HG02973 (cell line): Measurements from ENCODE around the gene PRPF31.
"Not testable (repeated sequence)": the region's sequence is repeated elsewhere in the genome, so short reads cannot be mapped to it uniquely, and the experiment has no call there.

ENCODE experiments used
- ATAC-seq: cut with Tn5 transposase; IDR thresholded peaks from one replicate; pipeline ENCODE4 v1.9.1; 2021; ENCODE audit warnings: moderate library complexity; ENCODE audit not compliant: unreplicated experiment

The PRPF31 gene

DNA sequence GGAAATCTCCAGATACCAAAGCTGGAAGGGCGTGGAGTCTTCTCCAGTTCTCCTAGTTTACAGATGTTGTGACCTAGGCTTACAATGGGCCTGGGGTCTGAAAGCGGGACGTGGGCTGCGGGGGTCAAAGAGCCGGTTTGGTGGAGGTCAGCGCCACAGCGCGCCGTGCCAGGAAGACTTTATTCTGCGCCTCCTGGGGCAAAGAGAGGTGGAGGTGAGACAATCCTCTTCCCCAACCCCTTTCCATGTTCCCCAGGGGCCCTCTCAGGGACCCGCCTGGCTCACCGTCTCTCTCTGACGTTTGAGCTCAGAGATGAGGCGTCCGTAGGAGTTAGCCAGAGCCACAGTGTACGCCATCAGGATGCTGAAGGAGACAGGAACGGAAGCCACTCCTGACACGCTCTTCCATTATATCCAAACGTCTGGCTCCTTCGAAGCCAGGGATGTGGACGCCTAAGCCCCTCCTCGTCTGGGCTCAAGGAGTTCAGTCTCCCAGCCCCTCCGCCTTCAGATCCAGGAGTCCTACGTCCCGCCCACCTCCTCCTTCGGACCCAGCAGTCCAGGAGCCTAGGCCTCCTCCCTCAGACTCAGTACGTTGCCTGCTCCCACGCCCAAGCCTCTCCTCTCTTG is 44.7 kb downstream of the PRPF31 start:
- ATAC-seq = no peak

DNA sequence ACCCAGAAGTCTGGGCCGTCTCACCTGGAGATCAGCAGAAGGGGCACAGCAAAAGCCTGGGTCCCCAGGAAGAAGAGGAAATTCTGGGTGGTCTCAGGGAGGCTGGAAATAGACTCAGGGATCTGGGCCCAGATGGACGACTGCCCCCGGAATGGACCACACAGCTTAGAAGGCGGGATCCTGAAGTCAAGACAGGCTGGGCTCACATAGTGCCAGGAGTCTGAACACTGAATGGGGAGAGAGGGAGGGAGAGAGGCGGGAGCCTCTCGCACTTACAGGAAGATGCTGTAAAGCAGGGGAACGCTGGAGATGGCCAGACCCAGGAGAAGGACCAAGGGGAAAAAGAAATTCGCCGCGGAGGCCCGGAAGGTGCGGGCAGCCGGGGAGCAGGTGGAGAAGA is 45.3 kb downstream of the PRPF31 start:
- ATAC-seq = no peak

DNA sequence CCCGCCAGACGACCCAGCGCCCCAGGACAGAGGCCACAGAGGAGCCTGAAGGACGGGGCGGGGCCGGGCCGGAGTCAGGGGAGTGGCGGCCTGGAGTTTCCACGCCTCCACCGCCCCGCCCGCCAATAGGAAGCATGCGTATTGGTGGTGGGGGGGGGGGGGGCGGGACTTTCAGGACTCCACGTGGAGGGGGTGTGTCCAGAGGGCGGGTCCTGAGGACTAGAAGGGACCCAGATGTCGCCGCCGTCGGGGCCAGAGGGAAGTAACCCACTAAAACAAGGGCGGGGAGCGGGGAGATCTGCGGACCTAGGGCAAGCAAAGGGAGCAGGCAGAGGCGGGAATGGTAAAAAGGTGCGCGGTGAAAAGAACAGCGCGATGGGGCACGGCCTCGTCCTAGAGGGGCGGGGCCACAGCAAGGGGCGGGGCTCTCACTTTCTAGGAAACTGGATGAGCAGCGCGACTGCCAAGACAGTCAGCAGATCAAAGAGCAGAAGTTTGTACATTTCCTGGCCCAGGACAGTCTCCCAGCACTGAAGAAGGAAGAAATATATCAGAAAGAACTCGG is 46.8 kb downstream of the PRPF31 start:
- ATAC-seq = no peak

DNA sequence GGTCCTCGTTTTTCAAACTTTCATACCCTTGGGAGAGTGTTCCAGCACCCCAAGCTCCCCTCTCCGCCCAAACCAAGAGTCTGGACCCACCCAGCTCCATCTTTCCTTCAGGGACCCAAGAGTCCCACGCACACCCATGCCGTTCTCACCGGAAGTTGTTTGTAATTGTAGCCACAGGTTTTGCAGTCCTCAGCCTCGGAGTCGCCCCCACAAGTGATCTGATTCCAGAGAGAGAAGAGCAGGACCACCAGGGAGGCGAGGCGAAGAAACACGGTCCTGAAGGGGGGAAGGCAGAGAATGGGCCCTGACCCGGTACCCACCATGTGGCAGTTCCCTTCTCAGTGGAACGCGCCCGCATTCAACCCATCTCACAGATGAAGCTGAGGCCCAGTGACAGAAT is 47.3 kb downstream of the PRPF31 start:
- no peak for ATAC-seq

DNA sequence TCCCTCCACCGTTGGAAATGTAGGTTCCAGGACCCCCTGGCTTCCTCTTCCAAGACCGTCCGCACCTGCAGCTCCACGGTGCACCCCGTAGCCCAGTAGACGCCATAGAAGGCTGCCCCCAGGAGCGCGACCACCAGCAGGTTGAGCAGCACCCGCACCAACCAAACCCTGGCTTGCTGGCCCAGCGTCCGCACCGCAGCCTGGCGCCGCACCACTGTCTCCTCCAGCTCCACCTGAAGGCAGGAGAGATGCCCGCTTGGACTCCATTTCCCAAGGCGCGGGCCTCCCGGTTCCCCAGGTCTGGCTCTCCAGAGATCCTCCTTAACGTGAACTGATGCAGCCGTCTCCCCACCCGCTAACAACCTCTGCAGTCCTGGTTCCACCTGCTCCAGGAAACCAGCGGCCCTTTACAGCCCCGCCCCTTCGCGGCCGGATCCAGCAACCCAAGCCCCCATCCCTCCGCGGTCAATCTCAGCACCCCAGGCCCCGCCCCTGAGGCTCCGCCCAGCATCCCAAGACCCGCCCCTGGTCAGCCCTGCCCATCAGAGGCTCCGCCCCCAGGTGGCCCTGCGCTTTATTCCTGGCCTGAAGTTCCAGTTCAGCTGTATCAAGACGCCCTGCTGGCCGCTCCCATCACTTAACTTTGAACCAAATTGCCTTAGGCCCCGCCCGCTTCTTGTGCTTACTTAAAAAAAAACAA is 49.0 kb downstream of the PRPF31 start:
- no peak for ATAC-seq

DNA sequence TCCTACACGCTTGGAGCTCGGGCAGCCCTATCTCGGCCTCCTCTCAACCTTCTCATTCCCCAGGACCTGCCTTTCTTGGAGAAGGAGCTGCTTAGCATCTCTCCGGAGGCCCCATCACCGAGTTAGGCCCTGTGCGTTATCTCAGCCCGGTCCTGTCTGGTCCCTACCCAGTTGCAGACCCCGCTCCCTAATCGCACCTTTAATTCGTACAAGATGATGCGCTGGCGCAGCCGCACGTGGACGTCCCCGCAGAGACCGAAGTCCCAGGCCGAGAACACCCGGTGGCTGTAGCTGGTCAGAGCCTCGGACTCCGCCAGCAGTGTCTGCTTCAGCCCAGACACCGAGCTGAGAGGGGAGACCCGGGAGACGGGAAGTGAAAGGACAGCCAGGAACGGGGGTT is 49.7 kb downstream of the PRPF31 start:
- no peak for ATAC-seq

DNA sequence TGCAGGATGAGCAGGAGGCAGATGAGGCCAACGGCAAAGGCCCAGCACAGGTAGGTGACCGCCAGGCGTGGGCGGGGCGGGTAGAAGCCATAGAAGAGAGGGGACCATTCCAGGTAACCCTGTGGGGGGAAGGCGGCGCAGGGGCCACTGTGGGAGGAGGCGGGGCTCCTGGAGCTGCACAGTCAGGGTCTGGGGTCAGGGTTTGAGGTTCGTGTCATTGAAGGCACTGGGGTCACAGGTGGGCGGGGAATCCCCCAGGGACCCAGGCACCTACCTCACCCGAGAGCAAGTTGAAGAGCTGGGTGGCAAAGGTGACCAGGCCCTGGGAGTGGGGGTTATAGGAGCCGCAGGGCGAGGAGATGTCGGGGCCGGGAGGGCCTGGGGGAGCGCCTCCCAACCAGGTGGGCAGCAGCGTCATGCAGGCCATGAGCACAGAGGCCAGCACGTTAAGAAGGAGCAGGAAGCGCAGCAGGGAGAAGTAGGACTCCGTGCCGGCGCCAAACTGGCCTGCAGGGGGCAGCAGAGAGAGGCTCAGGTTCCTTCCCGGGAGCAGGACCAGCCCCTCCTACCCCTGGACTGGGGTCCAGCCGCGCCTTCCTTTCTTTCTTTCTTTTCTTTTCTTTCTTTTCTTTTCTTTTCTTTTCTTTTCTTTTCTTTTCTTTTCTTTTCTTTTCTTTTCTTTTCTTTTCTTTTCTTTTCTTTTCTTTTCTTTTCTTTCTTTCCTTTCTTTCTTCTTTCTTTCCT is 52.8 kb downstream of the PRPF31 start:
- no peak for ATAC-seq

DNA sequence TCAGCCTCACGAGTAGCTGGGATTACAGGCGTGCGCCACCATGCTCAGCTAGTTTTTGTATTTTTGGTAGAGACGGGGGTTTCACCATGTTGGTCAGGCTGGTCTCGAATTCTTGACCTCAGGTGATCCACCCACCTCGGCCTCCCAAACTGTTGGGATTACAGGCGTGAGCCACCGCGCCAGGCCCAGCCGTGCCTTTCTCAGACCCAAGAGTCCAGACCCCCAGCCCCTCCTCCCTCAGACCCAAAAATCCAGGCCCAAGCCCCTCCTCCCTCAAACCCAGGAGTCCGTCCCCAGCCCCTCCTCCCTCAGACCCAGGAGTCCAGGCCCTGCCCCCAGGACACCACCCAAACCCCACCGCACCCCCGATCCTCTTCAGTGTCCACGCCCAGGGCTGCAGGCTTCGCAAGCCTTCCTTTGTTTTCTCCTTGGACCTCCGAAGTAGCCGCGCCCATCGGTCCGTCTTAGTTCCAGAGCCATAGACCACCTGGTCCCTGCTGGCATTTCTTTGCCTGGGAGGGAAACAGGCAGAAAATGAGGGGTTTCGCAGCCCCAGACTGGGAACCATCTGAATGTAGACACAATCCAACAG is 53.7 kb downstream of the PRPF31 start:
- ATAC-seq = no peak

DNA sequence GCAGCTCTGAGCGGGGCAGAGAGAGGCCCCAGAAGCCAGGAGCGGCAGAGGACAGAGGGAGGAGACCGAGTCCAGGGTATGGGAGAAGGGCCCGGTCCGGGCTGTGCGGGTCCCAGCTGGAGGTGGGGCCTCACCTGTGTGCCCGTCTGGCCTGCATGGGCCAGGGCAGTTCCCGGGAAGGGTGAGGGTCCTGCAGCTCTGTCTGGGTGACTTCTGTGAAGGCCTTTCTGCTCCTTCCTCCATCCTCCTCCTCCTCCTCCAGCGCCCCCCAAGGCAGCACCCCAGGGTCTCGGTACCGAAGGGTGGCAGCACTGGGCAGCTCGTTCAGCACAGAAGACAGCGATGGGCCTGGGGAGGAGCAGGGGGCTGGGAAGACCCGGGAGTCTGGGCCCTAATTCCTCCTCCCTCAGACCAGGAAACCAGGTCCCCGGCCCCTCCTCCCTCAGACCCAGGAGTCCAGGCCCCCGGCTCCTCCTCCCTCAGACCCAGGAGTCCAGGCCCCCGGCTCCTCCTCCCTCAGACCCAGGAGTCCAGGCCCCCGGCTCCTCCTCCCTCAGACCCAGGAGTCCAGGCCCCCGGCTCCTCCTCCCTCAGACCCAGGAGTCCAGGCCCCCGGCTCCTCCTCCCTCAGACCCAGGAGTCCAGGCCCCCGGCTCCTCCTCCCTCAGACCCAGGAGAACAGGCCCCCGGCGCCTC is 56.3 kb downstream of the PRPF31 start:
- not testable (repeated sequence) for ATAC-seq

DNA sequence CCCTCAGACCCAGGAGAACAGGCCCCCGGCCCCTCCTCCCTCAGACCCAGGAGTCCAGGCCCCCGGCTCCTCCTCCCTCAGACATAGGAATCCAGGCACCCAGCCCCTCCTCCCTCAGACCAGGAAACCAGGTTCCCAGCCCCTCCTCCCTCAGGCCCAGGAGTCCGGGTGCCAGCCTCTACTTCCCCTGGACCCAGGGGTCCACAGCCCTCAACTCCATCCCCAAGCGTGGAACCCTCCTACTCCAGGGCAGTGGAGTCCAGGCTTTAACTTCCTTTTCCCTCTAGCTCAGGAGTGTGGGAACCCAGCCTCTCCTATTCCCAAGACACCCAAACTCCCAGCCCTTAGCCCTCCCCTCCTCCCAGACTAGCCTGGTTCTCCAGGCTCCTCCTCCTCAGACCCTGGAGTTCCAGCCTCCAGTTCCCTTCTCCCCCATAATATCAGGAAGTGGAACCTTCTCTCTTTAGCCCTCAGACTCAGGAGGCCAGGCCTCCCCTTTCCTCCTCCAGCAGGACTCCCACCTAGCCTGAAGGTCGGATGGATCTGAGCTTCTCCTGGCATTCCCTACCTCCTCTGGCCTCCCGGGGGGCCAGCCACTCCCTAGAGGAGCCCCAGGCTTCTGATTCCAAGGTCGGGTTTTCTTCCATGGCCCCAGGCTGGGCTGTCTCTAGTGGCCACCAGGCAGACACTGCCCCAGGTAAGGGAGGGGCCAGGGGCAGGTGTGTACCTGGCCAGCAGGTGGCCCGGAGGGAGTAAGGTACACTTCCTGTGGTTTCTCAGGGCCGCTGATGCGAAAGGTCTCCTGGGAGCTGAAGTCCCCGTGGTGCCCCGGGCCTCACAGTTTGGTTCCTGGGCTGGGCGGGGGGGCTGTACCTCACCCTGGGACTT is 57.2 kb downstream of the PRPF31 start, which contains the start of gene TMC4:
TMC4 (minus strand) TSS at position 690 of the 888 bp plus-strand sequence; CDS start at position 647, 43 bp downstream.
- no peak for ATAC-seq

DNA sequence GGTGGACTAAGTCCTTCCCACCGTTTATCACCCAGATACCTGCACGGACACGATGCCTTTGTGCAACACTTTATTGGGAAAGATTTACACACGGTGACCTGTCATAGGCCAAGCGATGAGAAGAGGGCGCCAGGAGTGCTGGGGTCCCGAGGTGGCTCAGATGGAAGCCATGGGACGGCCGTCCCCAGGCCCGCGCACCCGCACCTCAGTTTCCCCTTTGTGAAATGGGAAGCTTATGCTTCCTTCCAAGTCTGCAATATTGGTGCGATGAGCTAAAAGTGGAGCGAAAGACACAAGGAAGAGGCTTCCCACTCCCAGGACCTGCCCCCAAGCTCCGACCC is 57.8 kb downstream of the PRPF31 start:
- ATAC-seq = no peak

DNA sequence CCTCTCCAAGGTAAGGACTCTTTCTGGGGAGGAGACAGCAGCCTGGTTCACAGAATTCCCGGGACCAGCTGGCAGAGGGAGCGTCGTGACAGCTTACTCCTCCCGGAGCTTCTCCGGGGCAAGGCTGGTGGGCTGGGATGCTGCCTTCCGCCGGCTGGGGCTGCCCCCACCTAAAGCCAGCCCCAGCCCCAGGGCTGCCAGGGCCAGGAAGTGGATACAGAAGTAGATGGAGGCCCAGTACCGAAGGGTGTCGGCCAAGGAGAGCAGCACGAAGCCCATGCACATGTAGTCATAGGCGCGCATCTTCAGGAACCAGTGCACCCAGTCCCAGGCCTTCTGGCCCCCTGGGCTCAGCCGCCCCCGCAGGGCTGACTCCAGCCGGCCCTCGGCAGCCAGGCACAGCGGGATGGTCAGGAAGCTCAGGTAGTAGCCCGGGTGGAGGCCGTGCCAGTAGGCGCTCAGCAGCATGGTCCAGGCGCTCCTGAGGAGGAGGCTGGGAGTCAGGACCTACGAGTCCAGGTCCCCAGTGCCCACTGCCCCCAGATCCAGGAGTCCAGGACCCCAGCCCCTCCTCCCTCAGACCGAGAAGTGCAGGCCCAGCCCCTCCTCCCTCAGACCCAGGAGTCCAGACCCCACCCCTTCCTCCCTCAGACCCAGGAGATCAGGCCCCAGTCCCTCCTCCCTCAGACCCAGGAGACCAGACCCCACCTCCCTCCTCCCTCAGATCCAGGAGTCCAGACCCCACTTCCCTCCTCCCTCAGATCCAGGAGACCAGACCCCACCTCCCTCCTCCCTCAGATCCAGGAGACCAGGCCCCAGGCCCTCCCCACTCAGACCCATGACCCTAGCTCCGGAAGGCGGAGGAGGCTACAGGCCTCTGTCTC is 58.6 kb downstream of the PRPF31 start:
- no peak for ATAC-seq

DNA sequence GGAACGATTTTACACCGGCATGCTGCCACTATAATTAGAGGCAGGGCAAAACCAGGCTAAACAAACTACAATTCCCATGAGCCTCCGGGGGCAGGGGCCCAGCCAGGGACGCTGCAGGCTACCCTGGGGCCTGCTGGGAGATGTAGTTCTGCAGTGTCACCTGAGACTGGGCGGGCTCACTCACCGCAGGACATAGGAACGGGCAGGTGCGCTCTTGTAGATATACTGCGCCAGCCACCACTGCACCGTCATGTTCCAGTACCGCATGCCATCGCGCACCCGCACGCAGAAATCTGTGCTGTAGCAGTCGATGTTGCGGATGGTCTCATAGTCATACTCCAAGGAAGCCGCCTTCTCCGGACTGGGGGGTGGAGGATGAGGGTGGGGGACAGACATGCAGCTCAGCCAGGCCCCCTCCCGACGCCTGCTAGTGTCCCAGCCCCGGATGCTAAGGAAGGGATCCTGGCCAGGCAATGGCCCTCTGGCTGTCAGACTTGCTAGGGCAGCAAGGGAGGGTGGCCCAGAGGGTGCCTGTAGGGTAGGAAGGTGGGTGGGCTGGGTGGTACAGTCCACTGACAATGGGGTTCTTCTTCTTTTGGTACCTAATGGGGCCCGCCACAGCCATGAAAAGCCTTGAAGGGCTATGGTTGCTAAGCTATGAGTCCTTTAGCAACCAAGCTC is 63.2 kb downstream of the PRPF31 start:
- ATAC-seq = no peak

DNA sequence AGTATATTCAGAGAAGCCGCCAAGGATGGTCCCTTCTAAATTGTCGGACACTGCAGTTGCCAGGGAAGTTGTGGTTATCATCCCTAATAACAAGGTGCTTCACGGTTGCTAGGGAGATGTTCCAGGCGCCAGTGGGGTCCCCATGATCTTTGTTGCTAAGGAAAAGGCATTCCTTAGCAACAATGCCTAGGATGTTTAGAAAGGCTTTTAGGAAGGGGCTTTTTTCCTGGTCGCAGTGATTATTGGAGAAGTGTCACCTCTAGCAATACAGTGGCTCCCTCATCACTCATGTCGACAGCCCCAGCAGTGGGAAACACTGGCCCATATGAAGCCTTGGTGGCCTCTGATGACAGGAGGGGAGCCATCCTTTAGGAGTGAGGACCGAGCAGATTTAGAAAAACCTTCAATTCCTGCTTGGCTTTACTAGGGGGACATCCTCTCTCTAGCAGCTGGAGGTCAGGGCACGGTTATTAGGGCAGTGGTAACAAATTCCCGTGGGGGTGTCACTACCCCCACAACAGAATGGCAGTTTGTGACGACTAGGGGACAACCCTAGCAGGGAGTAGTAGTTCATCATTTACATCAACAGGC is 63.8 kb downstream of the PRPF31 start:
- ATAC-seq = no peak

DNA sequence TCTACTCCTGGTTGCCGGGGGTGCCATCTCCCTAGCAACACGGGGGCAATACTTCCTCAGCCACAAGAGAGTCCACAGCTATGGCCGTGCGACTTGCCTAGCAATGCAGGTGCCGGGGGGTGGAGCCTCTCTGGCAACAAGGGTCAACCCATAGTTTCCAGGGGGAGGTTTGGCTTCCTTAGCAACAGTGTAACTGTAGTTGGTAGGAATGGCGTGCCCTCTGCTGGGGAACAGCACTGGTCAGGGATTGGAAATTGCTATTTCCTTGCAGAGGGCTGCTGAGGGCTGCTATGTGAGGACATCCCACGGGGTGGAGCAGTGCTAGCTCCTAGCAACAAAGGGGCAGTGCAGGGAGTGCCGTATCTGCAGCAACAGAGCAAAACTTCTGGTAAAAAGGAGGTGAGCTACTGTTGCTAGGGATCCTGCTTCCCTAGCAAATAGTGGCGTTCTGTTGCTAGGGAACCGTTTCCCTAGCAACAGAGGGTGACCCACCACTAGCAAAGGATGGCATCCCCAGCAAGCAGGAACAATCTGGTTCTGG is 64.4 kb downstream of the PRPF31 start:
- ATAC-seq = no peak

DNA sequence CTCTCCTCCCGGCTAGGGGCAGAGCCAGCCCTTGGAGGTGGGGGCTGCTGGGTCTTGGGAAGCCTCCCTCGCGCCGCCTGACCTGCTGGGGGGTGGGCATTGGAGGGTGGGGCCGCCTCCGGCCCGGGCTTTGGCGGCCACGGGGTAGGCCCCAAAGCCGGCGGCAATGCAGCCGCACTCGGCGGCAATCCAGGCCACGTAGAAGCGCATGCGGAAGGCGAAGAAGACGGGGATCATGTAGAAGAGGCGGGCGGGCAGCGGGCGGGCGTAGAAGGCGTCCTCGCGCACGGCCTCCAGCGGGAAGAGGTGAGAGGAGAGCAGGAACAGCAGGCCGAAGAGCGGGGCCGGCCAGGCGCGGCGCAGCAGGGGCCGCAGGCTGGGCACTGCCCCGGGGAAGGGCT is 65.1 kb downstream of the PRPF31 start:
- no peak for ATAC-seq
